Measurements from ENCODE around the gene DCTN3. TPM values are rescaled to one million over a fixed set of nuclear protein-coding genes. Genes with fewer than 3 reads are reported as not detected.

The DCTN3 gene
- total and polyA plus RNA-seq, 11 donors: 73.8 to 155 (median 121) TPM

- Histone ChIP-seq H3K27ac (peak overlapping the region in 4 of 12 donors; percentile 4 to 50 (median 24)), H3K36me3 (no peaks in the 10 kb centered on the region), H3K4me1 (peaks cover 0 to 52% (median 30%) of the 10 kb centered on the region in 12 donors), H3K9me3 (no peaks in the 10 kb centered on the region), H3K27me3 (peaks cover 4 to 77% (median 13%) of the 10 kb centered on the region in 9 donors), H3K4me3 (peak overlapping the region in 10 of 12 donors; percentile 13 to 63 (median 52))
- ATAC-seq: peak; percentile 68 to 91 (median 85)
- intact Hi-C loops (cut with DNase I): loop anchor here (1.0 to 10.0 kb wide), 13 partner anchors 43 to 259 kb away; no protein-coding TSS in a partner anchor
- DNase-seq: peak; percentile 85 to 92 (median 86)
- WGBS, 4 donors: 3 to 12% (median 6%) methylated on average over 26 to 60 of the region's 60 CpGs
- TF ChIP-seq CTCF (IDR thresholded peaks at IDR 0.05): peak; percentile 82 to 98 (median 94)
- no peak for TF ChIP-seq POLR2A (IDR thresholded peaks at IDR 0.05)
Measured at GRCh38 chr9:34591248-34591916, 28.9 kb downstream of the DCTN3 start.

GRCh38 chr9:34590381-34591247 lies 29.7 kb downstream of the DCTN3 start:
- peak overlapping the region in 11 of 12 donors; percentile 27 to 63 (median 53) for H3K4me3 ChIP-seq
- TF ChIP-seq POLR2A (IDR thresholded peaks at IDR 0.05): no peak
- no peak for TF ChIP-seq CTCF (IDR thresholded peaks at IDR 0.05)
- DNase-seq: peak in 1 of 5 donors; percentile 33
- intact Hi-C loops (cut with DNase I): loop anchor here (1.0 to 10.0 kb wide), 13 partner anchors 42 to 258 kb away; no protein-coding TSS in a partner anchor
- ATAC-seq: peak in 2 of 4 donors; percentile 11 to 14
- H3K27ac ChIP-seq: peak overlapping the region in 4 of 12 donors; percentile 4 to 50 (median 24)
- H3K4me1 ChIP-seq: peaks cover 0 to 52% (median 30%) of the 10 kb centered on the region in 12 donors
- H3K27me3 ChIP-seq: peaks cover 4 to 84% (median 13%) of the 10 kb centered on the region in 9 donors
- 27 to 37% (median 28%) methylated on average over 22 to 40 of the region's 40 CpGs for WGBS, 4 donors
- H3K9me3 ChIP-seq: no peaks in the 10 kb centered on the region
- H3K36me3 ChIP-seq: no peaks in the 10 kb centered on the region

- H3K4me3 ChIP-seq: peak within 1 kb of the TSS; percentile 17 to 63 (median 52)
- peaks cover 0 to 52% (median 30%) of the 10 kb centered on the region in 12 donors for H3K4me1 ChIP-seq
- peak within 1 kb of the TSS in 2 of 12 donors; percentile 29 to 34 for H3K27ac ChIP-seq
- no peaks in the 10 kb centered on the region for H3K36me3 ChIP-seq
- TF ChIP-seq CTCF (IDR thresholded peaks at IDR 0.05): no peak
- no peak for TF ChIP-seq POLR2A (IDR thresholded peaks at IDR 0.05)
- peaks cover 8 to 92% (median 13%) of the 10 kb centered on the region in 9 donors for H3K27me3 ChIP-seq
- 1 to 3% (median 2%) methylated on average over 36 to 104 of the region's 104 CpGs for WGBS, 4 donors
- DNase-seq: peak in 3 of 5 donors; percentile 37 to 58 (median 41)
- H3K9me3 ChIP-seq: no peaks in the 10 kb centered on the region
- intact Hi-C loops (cut with DNase I): loop anchor here (2.0 to 10.0 kb wide), 12 partner anchors 41 to 258 kb away; no protein-coding TSS in a partner anchor
- peak in 1 of 4 donors; percentile 13 for ATAC-seq
Measured at GRCh38 chr9:34589636-34590380, 30.5 kb downstream of the DCTN3 start, which contains the start of gene CNTFR. CNTFR (minus strand) TSS chr9:34589724; CDS start chr9:34568981, 20,743 bp downstream.
